HepG2 (cell line): ENCODE results near the gene LST1. TPM values are rescaled to one million over a fixed set of nuclear protein-coding genes. Genes with fewer than 3 reads are reported as not detected.

Experiments used
- AGO1 ChIP-seq: fragments of 200-400 bp; formaldehyde crosslinking; IDR thresholded peaks from 2 replicates; pipeline ENCODE4 v1.6.1; 2017; ENCODE audit warnings: mild to moderate bottlenecking, low read depth, low read length, moderate library complexity; ENCODE audit not compliant: poor library complexity, severe bottlenecking
- EZH2 ChIP-seq: conservative IDR thresholded peaks from 2 replicates; pipeline ENCODE4 v1.6.1; 2012; ENCODE audit warnings: mild to moderate bottlenecking, low read depth, low read length, moderate library complexity
- HMG20B ChIP-seq: conservative IDR thresholded peaks from 2 replicates; pipeline ENCODE4 v1.6.1; 2016; ENCODE audit warnings: missing genetic modification reagents, missing compliant biosample characterization
- HNRNPK ChIP-seq: fragments of 200-400 bp; formaldehyde crosslinking; IDR thresholded peaks from 2 replicates; pipeline ENCODE4 v1.6.1; 2018; ENCODE audit warnings: low read length, low read depth, moderate library complexity, mild to moderate bottlenecking; ENCODE audit not compliant: poor library complexity, severe bottlenecking
- HOXA7 ChIP-seq: sonication (generic); formaldehyde crosslinking; IDR thresholded peaks from 2 replicates; pipeline ENCODE4 v1.8.1; 2022; ENCODE audit warnings: mild to moderate bottlenecking, missing genetic modification reagents, moderate library complexity
- KLF16 ChIP-seq, 2 experiments: sonication (generic) in 1 of 2; formaldehyde crosslinking in 1 of 2; IDR thresholded peaks; 2 replicates each; pipeline versions ENCODE4 v1.6.1 to v1.8.0; 2016 to 2023; ENCODE audit warnings: missing genetic modification reagents in 2 of 2, missing compliant biosample characterization in 1 of 2
- MAFF ChIP-seq: IDR thresholded peaks from 2 replicates; pipeline ENCODE4 v1.6.1; 2011; ENCODE audit warnings: low read depth, low read length, improper control_type of control experiment
- NFAT5 ChIP-seq: sonication (generic); formaldehyde crosslinking; IDR thresholded peaks from 2 replicates; pipeline ENCODE4 v1.4.0; 2020; ENCODE audit warnings: missing genetic modification reagents
- RBM39 ChIP-seq: fragments of 200-400 bp; formaldehyde crosslinking; IDR thresholded peaks from one replicate; pipeline ENCODE4 v1.6.1; 2018; ENCODE audit warnings: antibody characterized with exemption, mild to moderate bottlenecking, low read depth, low read length; ENCODE audit not compliant: poor library complexity, severe bottlenecking
- SIX1 ChIP-seq: sonication (generic); formaldehyde crosslinking; IDR thresholded peaks from 2 replicates; pipeline ENCODE4 v1.4.0; 2020; ENCODE audit warnings: missing genetic modification reagents, borderline replicate concordance
- SP5 ChIP-seq: IDR thresholded peaks from 2 replicates; pipeline ENCODE4 v1.6.1; 2016; ENCODE audit warnings: low read depth, borderline replicate concordance
- SRY ChIP-seq: sonication (generic); formaldehyde crosslinking; IDR thresholded peaks from 2 replicates; pipeline ENCODE4 v1.8.0; 2022; ENCODE audit warnings: mild to moderate bottlenecking, missing genetic modification reagents
- THAP11 ChIP-seq: IDR thresholded peaks from 2 replicates; pipeline ENCODE4 v1.6.1; 2016; ENCODE audit warnings: missing biosample characterization, missing genetic modification reagents
- TOPORS ChIP-seq: sonication (generic); formaldehyde crosslinking; IDR thresholded peaks from 2 replicates; pipeline ENCODE4 v1.8.0; 2023; ENCODE audit warnings: mild to moderate bottlenecking, missing genetic modification reagents
- ZBTB2 ChIP-seq: sonication (generic); formaldehyde crosslinking; IDR thresholded peaks from 2 replicates; pipeline ENCODE4 v1.8.0; 2022; ENCODE audit warnings: low read depth, missing genetic modification reagents
- ZNF138 ChIP-seq: sonication (generic); formaldehyde crosslinking; IDR thresholded peaks from 2 replicates; pipeline ENCODE4 v1.5.0; 2020; ENCODE audit warnings: mild to moderate bottlenecking, low read depth, missing genetic modification reagents
- ZNF337 ChIP-seq: sonication (generic); formaldehyde crosslinking; IDR thresholded peaks from 2 replicates; pipeline ENCODE4 v1.5.1; 2020; ENCODE audit warnings: missing genetic modification reagents, low read depth, mild to moderate bottlenecking, borderline replicate concordance
- ZNF766 ChIP-seq: sonication (generic); formaldehyde crosslinking; IDR thresholded peaks from 2 replicates; pipeline ENCODE4 v1.5.0; 2020; ENCODE audit warnings: missing genetic modification reagents, borderline replicate concordance
- polyA plus RNA-seq, 8 experiments: library from polyadenylated mRNA; depleted of rRNA in 3 of 8; stranded (reverse) in 7 of 8; unstranded in 1 of 8; fragments of >200 nt; fragmentation: Illumina TruSeq in 4 of 8; extraction: Trizol in 4 of 8; gene quantifications; 2 replicates each; pipeline versions ENCODE4 v1.2.1 to v1.2.3, GENCODE V29; 2011 to 2016; ENCODE audit warnings: low read depth in 4 of 8, missing spikeins in 1 of 8, mixed read lengths in 1 of 8; ENCODE audit not compliant: insufficient read depth in 1 of 8
- total RNA-seq, 5 experiments: library from RNA; depleted of rRNA; stranded (reverse); fragments of >200 nt; fragmentation: Illumina TruSeq; extraction: Trizol; gene quantifications; 2 replicates each; pipeline ENCODE4 v1.2.3, GENCODE V29; 2016; ENCODE audit warnings: low read depth in 1 of 5
- TF ChIP-seq, protein P1 (sequence below): sonication (generic); formaldehyde crosslinking; IDR thresholded peaks from 2 replicates; pipeline ENCODE4 v1.4.0; 2020; ENCODE audit warnings: missing genetic modification reagents

The LST1 gene
- total and polyA plus RNA-seq, 2 of the 13 experiments (the other 11 are each of a cell fraction or from before 2014, with no cell fraction given): not detected

- peak; percentile 44; the same call in 1 of the 2 replicates for TF ChIP-seq SP5 (CRISPR knock-in tag)
- TF ChIP-seq SIX1 (CRISPR knock-in tag): no peak
- TF ChIP-seq NFAT5 (CRISPR knock-in tag): peak; percentile 80
- TF ChIP-seq AGO1: no peak
- peak; percentile 81 for TF ChIP-seq ZNF766 (CRISPR knock-in tag)
- TF ChIP-seq THAP11 (CRISPR knock-in tag): peak; percentile 93
- TF ChIP-seq HOXA7: no peak
- TF ChIP-seq RBM39: peak; percentile 18
- no peak; the same call in 1 of the 2 replicates for TF ChIP-seq HMG20B (CRISPR knock-in tag)
- no peak for TF ChIP-seq EZH2
- no peak; a peak in 1 of 4 replicates for TF ChIP-seq KLF16 (CRISPR knock-in tag; IDR thresholded peaks at IDR 0.05)
- TF ChIP-seq MAFF: no peak
- TF ChIP-seq ZNF138: peak; percentile 16; the same call in 1 of the 2 replicates
- peak; percentile 36; the same call in 1 of the 2 replicates for TF ChIP-seq ZBTB2 (CRISPR knock-in tag)
- no peak; the same call in 1 of the 2 replicates for TF ChIP-seq TOPORS
- TF ChIP-seq ZNF337 (CRISPR knock-in tag): no peak
- TF ChIP-seq, protein P1, sequence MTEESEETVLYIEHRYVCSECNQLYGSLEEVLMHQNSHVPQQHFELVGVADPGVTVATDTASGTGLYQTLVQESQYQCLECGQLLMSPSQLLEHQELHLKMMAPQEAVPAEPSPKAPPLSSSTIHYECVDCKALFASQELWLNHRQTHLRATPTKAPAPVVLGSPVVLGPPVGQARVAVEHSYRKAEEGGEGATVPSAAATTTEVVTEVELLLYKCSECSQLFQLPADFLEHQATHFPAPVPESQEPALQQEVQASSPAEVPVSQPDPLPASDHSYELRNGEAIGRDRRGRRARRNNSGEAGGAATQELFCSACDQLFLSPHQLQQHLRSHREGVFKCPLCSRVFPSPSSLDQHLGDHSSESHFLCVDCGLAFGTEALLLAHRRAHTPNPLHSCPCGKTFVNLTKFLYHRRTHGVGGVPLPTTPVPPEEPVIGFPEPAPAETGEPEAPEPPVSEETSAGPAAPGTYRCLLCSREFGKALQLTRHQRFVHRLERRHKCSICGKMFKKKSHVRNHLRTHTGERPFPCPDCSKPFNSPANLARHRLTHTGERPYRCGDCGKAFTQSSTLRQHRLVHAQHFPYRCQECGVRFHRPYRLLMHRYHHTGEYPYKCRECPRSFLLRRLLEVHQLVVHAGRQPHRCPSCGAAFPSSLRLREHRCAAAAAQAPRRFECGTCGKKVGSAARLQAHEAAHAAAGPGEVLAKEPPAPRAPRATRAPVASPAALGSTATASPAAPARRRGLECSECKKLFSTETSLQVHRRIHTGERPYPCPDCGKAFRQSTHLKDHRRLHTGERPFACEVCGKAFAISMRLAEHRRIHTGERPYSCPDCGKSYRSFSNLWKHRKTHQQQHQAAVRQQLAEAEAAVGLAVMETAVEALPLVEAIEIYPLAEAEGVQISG (CRISPR knock-in tag): peak; percentile 93
- TF ChIP-seq HNRNPK: peak; percentile 30
- TF ChIP-seq SRY (CRISPR knock-in tag): peak; percentile 98
Measured at GRCh38 chr6:31541658-31542521, 44.2 kb upstream of the LST1 start, which contains the start of gene DDX39B (continued).
